COLO829 (cell line): ENCODE results near the gene CLPSL2.
A peak's percentile ranks its signal among the peaks of the same experiment; 100 is the strongest.
"Not testable (repeated sequence)": the region's sequence is repeated elsewhere in the genome, so short reads cannot be mapped to it uniquely, and the experiment has no call there.

Experiments
- DNase-seq: peaks from one replicate; pipeline ENCODE4 v3.0.0; 2012; ENCODE audit warnings: low spot score

The CLPSL2 gene

DNA sequence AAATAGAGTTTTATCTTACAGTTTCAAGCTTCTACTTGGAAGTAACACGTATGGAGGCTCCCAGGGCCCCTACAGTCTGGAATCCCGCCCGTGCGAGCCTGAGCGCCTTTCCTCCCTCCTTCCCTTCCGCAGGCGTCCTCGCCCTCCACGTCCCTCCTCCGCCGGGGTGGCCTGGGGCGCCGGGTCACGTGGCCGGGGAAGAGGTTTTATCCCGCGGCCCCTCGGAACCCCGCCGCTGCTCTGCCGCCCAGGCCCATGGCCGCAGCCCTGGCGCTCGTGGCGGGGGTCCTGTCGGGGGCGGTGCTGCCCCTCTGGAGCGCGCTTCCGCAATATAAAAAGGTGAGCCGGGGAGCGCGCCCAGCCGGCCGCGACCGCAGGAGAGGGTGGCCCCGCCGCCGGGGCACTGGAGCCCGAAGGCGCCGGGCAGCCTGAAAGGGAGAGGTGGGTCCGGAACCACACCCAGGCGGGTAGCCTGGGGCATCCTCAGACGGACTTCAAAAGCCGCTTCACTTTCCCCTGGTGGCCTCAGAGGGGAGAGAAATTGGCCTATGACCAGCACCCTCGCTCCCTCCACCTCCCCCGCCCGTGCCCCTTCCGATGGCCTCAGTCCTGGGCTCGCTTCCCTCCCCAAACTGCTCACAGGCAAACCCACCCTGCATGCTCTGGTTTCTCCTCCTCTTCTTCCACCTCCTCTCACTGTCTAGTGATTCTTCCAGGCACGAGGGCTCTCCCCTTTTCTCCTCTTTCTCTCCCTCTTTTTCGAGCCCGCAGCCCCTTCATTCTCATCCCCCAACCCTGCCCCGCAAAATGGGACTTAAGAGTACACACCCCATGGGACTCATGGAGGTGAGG is at the start of gene CLPSL2:
CLPSL2 (plus strand) TSS at position 235 of the 852 bp plus-strand sequence; CDS start at position 256, 21 bp downstream.
- no peak for DNase-seq

GRCh38 chr6:35727231-35727934 is 49.0 kb upstream of the CLPSL2 start:
- DNase-seq = no peak

DNA sequence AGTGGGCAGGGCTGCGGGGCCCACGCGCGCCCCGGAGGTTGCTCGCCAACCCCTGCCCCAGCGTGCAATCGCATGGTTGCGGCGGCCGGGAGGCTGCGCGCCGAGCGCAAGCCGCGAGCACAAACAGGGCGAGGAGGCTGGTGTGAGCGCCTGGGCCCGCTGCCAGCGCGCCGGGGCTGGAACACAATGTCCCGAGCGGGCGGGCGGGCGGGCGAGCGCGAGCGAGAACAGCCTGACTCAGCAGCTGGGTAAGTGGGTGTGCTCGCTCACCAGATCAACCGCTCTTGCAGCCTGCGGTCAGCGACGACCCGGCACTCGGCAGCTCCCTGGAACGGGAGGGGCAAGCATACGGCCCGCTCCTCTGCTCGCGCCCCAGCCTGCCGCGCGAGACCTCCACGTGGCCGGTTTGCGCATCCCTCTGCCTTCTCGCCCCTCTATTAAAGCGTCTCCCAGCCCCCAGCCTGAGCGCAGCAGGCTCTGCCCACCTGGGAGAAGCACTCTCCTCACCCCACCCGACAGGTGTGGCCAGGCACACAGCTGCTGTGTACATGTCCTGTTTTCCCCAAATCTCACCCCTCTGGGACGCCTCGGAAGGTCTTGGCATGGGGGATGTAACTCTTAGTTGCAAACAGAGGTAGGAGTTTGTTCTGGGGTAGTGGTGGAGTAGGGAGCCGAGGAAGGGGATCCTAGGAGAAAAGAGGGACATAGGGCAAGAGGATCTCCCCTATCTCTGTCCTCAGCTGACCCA is 48.3 kb upstream of the CLPSL2 start:
- peak; percentile 77 for DNase-seq

GRCh38 chr6:35728683-35729678 is 47.4 kb upstream of the CLPSL2 start:
- no peak for DNase-seq

GRCh38 chr6:35729722-35730121 is 46.7 kb upstream of the CLPSL2 start:
- DNase-seq = no peak

DNA sequence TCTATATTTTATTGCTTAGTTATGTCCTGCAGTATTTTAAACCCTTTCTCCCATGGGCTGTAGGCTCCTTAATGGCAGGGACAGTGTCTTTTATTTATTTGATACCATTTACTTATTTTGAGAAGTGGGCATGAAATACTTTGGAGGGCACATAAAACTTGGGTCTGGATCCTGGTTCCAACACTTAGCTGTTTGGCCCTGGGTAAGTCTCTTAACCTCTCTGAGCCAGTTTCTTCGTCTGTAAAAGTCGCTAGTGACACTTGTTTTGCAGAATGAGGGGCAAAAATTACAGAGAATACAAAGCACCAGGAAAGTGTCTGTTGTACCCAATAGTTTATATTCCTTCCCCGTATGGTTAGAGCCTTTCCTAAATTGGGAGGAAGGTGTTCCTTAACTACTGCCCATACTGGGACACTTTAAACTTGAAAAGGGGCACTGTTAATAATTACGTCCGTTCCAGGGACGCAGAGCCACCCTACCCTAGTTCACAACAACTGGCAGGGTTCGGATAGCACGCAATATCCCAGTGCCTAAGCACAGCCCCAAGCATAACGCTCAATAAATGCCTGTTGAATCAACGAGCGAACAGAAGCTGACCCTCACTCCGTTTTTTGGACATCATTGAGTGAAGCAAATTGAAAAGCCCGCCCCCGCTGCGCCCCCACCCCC is 45.5 kb upstream of the CLPSL2 start:
- no peak for DNase-seq

DNA sequence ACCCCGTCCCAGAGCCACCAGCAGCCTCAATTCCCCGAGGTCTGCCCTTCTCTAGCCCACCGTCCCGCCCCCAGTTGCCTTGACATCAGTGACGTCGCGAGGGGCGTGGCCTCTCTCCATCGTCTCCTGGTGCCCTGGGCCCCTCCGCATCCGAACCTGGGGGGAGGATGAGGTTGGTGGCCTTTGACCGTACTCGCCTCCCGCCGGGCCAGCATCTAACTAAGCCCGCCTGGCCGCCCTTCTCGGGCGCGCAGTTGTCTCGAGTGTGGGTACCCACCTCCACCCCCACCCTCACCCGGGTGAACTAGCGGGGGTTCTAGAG is 45.0 kb upstream of the CLPSL2 start:
- peak; percentile 85 for DNase-seq

DNA sequence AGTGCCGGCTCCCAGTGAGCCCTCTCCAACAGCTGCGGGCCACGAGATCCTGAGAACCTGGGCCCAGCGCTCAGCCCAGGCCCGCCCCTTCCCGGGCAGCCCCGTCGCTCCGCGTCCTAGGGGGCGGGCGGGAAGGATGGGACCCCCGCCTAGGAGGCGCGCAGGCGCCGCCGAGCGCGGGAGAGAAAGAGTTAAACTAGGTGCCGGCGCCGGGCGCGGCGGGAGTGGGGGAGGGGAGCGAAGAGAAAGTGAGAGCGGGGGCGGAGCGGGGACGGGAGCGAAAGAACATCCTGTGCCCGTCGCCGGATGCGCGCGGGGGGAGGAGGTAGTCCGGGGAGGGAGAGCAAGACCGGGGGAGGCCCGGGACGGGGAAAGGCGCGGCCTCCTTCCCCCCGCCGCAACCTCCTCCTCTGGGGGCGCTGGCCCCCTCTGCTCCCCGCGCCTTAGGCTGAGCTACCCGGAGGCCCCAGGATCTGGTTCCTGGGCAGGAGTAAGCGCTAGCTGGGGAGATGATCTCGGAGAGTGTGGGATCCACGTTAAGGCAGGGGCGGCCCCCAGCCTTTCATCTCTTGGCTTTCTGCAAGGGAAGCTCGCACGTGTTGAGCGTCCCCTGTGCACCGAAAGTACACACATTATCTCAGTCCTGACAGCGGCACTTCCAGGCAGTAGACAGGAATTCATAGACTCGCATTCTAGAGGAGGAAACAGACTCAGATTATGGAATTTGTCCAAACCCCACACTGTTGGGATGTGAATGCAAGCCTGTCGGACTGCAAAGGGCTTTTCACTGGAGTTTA is 44.5 kb upstream of the CLPSL2 start:
- peak; percentile 88 for DNase-seq

- no peak for DNase-seq
These were observed 42.8 kb upstream of the CLPSL2 start for GRCh38 chr6:35733633-35734032.

DNA sequence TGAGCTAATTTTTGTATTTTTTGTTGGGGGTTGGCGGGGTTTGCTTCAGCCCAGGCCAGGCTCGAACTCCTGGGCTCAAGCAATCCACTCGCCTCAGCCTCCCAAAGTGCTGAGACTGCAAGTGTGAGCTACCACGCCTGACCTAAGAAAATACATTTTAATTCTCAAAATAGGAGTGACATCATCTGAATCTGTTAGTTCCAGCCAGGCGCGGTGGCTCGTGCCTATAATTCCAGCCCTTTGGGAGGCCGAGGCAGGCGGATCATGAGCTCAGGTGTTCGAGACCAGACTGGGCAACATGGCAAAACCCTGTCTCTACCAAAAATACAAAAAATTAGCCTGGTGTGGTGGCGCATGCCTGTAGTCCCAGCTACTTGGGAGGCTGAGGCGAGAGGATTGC is 42.1 kb upstream of the CLPSL2 start:
- not testable (repeated sequence) for DNase-seq

DNA sequence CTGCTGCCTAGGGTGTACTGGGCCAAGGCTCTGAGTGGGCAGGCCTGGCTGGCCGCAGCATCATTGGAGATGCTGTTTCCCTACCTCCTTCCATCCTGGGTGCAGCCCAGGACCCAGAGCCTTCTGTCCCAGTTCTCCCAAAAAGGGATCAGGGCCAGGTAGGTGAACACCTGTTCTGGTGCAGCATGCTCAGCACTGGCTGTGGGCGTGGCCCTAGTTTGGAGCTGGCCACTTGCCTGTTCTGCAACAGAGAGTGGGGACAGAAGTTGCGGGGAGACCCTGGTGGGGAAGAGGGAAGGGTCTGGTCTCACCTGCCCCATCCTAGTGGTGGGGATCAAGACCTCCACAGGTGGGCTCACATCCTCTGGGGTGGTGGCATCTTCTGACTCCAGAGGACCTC is 40.9 kb upstream of the CLPSL2 start:
- no peak for DNase-seq

DNA sequence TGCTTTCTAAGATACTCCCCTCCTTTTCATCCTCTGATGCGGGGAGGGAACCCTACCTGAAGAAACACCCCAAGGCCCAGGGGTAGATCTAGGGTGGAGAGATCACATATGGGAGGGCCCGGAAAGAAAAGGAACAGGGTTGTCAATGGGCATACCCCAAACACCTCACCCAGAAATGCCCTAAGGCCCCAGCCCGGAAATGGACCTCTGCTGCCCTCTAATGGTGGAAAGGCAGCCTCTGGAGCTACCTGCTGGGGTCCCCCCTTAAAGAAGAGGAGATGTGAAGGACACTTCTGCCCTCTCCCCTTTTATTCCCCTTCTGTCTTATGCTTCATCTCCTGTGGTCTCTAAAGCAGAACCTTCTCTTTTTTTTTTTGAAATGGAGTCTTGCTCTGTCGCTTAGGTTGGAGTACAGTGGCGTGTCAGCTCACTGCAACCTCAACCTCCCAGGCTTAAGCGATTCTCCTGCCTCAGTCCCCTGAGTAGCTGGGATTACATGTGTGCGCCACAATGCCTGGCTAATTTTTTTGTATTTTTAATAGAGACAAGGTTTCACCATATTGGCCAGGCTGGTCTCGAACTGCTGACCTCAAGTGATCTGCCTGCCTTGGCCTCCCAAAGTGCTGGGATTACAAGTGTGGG is 40.0 kb upstream of the CLPSL2 start:
- peak; percentile 64 for DNase-seq

DNA sequence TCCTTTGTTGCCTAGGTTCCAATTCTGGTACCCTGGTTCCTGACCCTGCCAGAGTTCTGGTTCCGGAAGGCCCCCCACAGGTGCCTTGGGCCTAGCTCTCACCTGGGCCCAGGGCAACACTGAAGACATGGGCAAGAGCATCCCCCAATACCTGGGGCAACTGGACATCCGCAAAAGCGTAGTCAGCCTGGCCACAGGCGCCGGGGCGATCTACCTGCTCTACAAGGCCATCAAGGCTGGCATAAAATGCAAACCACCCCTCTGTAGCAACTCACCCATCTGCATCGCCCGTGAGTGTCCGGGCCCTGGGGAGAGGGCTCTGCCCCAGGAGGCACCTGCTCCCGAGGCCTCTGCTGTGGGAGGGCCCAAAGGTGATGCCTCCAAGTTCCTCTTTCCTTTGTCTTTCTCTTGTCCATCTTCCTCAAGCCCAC is 39.4 kb upstream of the CLPSL2 start, which contains the start of gene ARMC12:
ARMC12 (plus strand) TSS at position 51 of the 431 bp plus-strand sequence; CDS start at position 128, 77 bp downstream.
- no peak for DNase-seq

DNA sequence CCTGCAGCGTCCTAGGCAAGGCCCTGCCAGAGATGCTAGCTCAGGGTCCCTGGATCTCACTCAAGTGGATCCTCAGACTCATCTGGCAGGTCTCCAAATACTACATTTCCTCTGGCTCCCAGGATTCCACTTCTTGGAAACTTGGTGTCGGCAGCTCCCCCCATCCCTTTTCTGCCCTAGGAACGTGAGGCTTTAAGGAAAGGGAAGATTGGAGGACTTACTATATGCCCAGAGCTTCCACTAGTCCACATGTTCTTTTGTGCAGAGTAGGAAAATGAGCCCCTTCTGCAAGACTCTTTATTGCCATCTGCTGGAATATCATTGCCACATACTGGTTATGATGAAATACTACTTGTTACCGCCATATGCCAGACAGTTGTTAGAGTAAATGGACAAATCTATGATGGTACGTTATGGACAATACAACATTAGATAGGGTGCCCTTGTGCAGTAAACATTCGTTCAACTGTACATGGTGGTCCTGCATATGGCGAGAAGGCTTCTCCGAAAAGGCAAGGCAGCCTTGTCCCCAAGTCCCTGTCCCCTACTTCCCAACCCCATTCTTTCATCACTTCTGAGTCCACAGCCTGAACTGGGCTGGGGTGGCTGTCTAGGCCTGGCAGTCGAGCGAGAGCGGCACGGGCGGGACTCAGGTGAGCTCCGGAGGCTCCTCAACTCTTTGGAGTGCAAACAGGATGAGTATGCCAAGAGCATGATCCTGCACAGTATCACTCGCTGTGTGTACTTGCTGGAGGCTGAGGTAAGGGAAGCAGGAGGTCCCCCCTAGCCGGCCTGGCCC is 38.8 kb upstream of the CLPSL2 start:
- DNase-seq = peak; percentile 86

DNA sequence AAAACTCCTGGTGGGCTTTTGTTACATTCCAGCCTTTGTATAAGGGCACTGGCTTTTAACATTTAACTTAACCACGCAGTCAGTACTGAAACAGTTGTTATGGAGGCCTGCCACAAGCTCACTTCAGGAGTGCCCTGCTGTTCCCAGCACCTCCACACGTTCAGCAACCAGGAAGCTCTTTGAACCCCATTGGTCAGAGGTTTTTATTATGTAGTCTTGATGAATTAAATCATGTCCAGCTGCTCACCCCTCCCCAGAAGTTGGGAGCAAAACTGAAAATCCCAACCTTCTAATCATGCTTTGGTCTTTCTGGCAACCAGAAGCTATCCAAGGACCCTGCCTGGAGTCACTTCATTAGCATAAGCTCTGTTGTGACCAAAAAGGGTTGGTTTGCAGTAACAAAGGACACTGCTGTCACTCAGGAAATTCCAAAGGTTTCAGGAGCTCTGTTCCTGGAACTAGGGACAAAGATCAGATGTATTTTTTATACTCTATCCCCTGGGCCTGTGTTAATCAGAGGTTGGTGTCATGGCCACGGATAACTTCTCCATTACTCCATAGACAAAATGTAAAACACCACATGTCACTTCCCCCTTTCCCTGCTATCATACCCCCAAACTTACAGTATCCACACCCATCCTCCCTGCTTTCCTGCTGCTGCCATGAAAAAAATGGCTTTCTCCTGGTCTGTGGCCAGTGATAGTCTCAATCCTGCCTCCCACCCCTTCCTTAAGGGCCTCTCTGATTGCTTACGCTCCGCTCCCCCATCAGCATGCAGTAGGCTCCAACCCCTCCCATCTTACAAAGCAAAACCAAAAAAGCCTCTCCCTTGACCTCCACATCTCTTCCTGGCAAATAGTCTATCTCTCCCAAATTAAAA is 36.5 kb upstream of the CLPSL2 start:
- no peak for DNase-seq

DNA sequence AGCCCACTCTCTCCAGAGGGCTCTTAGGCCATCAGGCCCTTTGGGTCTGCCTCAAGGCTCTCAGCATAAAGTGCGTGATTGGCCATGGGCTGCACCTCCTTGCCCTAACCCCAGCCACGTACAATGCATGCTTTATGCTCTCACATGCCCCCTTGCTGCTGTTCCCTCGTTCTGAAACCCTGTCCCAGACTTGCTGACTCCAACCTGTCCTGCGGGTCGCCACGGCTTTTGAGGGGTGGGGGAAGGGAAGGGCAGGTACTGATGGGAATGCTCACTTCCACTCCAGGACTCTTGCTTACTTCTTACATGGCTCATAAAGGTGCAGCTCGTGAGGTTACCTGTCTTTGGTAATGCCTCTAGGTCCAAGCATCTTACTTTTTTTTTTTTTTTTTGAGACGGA is 33.6 kb upstream of the CLPSL2 start:
- DNase-seq = no peak

GRCh38 chr6:35745509-35745908 is 30.9 kb upstream of the CLPSL2 start:
- DNase-seq = no peak

DNA sequence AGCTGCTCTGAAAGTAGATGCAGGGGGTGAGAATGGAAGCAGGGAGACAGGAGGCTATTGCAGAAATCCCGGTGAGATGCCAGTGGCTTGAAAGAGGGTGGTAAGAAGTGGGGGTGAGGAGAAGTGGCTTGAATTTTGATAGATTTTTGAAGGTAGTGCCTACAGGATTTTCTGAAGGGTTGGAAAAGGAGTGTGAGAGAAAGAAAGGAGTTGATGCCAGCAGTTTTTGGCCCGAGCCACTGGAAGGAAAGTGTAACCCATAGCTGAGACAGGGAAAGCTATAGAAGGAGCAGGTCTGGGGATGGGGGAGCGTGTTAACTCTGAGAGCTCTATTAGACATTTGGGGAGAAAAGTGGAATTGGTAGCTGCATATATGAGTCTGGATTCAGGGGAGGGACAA is 29.9 kb upstream of the CLPSL2 start:
- no peak for DNase-seq
